AG04450 (cell line): ENCODE results near the gene ASPHD1. TPM values are rescaled to one million over a fixed set of nuclear protein-coding genes. Genes with fewer than 3 reads are reported as not detected.

ENCODE experiments used
- CTCF ChIA-PET: fragments of 300-600, 350-600 bp; formaldehyde crosslinking; extraction: SDS; loops from one replicate; lab custom pipeline; 2022; ENCODE audit warnings: antibody characterized with exemption, inconsistent platforms; lab: Charles Lee
- POLR2A ChIA-PET: fragments of 350-600 bp; formaldehyde crosslinking; extraction: SDS; loops from one replicate; lab custom pipeline; 2021; ENCODE audit warnings: antibody characterized with exemption, inconsistent platforms; lab: Yijun Ruan, JAX
- DNase-seq: peaks from one replicate; pipeline ENCODE4 v3.0.0-alpha.2; 2011; ENCODE audit warnings: low read depth, low spot score
- H3K27ac ChIP-seq: one replicate; pipeline ENCODE4 v1.5.1; 2012; ENCODE audit warnings: low read depth, low read length, control low read depth
- H3K27me3 ChIP-seq: one replicate; pipeline ENCODE4 v1.6.0; 2012; ENCODE audit warnings: low read length; ENCODE audit not compliant: control insufficient read depth, insufficient read depth
- H3K4me3 ChIP-seq: 2 replicates; pipeline ENCODE4 v1.5.1; 2011; ENCODE audit warnings: mild to moderate bottlenecking, low read depth, low read length, control low read depth
- H3K9me3 ChIP-seq: 2 replicates; pipeline ENCODE4 v1.5.1; 2012; ENCODE audit warnings: low read length; ENCODE audit not compliant: control insufficient read depth, insufficient read depth
- CTCF ChIP-seq: IDR thresholded peaks from 2 replicates; pipeline ENCODE4 v1.5.1; 2011; ENCODE audit warnings: low read depth, low read length, control low read depth, inconsistent platforms
- polyA plus RNA-seq: library from polyadenylated mRNA; depleted of rRNA; stranded (reverse); fragments of >200 nt; gene quantifications from 2 replicates; pipeline ENCODE4 v1.2.3, GENCODE V29; 2011

Gene ASPHD1
- polyA plus RNA-seq, 1 experiment: 3.5 TPM

- no peak for DNase-seq
- POLR2A ChIA-PET: interaction anchor here (0.7 kb wide), 1 partner anchor 92 kb away, joined by 8 read pairs; no protein-coding TSS in a partner anchor
- Histone ChIP-seq H3K9me3 (no peaks in the 10 kb centered on the region), H3K27ac (no peak overlapping the region), H3K4me3 (no peak overlapping the region), H3K27me3 (peaks cover 9% of the 10 kb centered on the region)
- no peak for TF ChIP-seq CTCF
- CTCF ChIA-PET: interaction anchor here (0.6 kb wide), 1 partner anchor 114 kb away, joined by 3 read pairs; no protein-coding TSS in a partner anchor
Observed at GRCh38 chr16:29894352-29894751, 5.9 kb upstream of the ASPHD1 start.

GRCh38 chr16:29896841-29897240, 3.4 kb upstream of the ASPHD1 start:
- CTCF ChIA-PET: no interaction called here
- no peak for DNase-seq
- no peaks in the 10 kb centered on the region for H3K9me3 ChIP-seq
- H3K27me3 ChIP-seq: peaks cover 9% of the 10 kb centered on the region
- TF ChIP-seq CTCF: no peak
- no peak overlapping the region for H3K27ac ChIP-seq
- no peak overlapping the region for H3K4me3 ChIP-seq
- POLR2A ChIA-PET: no interaction called here

- ChIA-PET POLR2A (no interaction called here), CTCF (no interaction called here)
- Histone ChIP-seq H3K27me3 (peaks cover 9% of the 10 kb centered on the region), H3K27ac (no peak overlapping the region), H3K4me3 (no peak overlapping the region), H3K9me3 (no peaks in the 10 kb centered on the region)
- no peak for TF ChIP-seq CTCF
- no peak for DNase-seq
Observed at GRCh38 chr16:29897333-29897732, 3.0 kb upstream of the ASPHD1 start.

GRCh38 chr16:29898135-29898803, 2.0 kb upstream of the ASPHD1 start:
- Histone ChIP-seq H3K27me3 (peaks cover 9% of the 10 kb centered on the region), H3K9me3 (no peaks in the 10 kb centered on the region), H3K27ac (no peak overlapping the region), H3K4me3 (peak overlapping the region; percentile 60)
- ChIA-PET POLR2A (no interaction called here), CTCF (interaction anchor here (1.0 kb wide), 1 partner anchor 91 kb away, joined by 3 read pairs; no protein-coding TSS in a partner anchor)
- no peak for DNase-seq
- TF ChIP-seq CTCF: no peak

- TF ChIP-seq CTCF: no peak
- Histone ChIP-seq H3K27ac (peak overlapping the region; percentile 61), H3K4me3 (peak overlapping the region; percentile 60), H3K9me3 (no peaks in the 10 kb centered on the region), H3K27me3 (peaks cover 9% of the 10 kb centered on the region)
- DNase-seq: no peak
- POLR2A ChIA-PET: interaction anchor here (0.6 to 1.3 kb wide), 5 partner anchors 15 to 79 kb away, joined by 3 to 5 read pairs (median 4); partner anchors contain the start of genes MVP and TAOK2
- CTCF ChIA-PET: interaction anchor here (0.6 to 1.6 kb wide), 6 partner anchors 30 to 174 kb away, joined by 3 to 9 read pairs (median 4); no protein-coding TSS in a partner anchor
Observed at GRCh38 chr16:29898804-29899515, 1.3 kb upstream of the ASPHD1 start.
